ENCODE data around the gene LYRM7.

Gene LYRM7

DNA sequence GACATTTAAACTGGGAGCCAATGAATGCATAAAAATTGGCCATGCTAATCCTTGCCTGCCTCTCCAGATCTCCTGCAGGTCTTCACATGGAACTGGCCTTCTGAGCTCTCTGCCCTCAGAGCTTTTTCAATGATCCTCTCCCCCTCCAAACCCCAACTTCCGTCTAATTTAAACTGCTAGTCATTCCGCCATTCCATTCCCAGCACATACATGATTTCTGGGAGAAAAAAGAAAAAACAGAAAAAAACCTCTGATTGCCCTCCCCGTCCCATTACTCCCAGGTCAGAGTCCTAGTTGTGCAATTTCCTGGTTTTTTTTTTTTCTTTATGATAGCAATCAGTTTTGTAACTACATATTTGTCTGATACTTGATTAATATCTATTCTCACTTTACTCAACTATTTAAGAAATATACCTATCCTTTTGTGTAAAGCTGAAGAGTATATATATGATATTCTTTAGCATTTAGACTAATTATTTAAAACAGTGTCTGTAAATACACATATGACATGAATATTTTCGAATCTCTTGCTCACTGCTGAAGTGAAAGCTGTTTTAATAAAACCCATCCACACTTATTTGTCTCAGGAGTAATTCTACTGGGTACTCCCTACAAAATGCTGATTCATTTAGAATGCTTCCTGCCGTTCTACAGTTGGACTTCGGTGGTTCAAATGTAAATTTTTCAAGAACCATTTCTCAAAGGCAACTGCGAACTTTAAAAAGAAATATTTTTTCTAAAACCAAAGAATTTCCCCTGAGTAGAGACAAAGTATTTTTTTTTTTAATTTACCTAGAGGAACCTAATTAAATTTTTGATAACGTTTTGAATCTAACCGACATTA, 7.2 kb upstream of the LYRM7 start:
- peaks cover 23% of the 10 kb centered on the region for H3K36me3 ChIP-seq (ENCODE audit: insufficient read depth)
- no peaks in the 10 kb centered on the region for H3K27me3 ChIP-seq (ENCODE audit: insufficient read depth, low read depth)
- peaks cover 32% of the 10 kb centered on the region for H3K4me1 ChIP-seq (ENCODE audit: low read depth, poor library complexity, severe bottlenecking)
- TF ChIP-seq, protein P1, sequence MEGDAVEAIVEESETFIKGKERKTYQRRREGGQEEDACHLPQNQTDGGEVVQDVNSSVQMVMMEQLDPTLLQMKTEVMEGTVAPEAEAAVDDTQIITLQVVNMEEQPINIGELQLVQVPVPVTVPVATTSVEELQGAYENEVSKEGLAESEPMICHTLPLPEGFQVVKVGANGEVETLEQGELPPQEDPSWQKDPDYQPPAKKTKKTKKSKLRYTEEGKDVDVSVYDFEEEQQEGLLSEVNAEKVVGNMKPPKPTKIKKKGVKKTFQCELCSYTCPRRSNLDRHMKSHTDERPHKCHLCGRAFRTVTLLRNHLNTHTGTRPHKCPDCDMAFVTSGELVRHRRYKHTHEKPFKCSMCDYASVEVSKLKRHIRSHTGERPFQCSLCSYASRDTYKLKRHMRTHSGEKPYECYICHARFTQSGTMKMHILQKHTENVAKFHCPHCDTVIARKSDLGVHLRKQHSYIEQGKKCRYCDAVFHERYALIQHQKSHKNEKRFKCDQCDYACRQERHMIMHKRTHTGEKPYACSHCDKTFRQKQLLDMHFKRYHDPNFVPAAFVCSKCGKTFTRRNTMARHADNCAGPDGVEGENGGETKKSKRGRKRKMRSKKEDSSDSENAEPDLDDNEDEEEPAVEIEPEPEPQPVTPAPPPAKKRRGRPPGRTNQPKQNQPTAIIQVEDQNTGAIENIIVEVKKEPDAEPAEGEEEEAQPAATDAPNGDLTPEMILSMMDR (conservative IDR thresholded peaks at IDR 0.05; ENCODE audit: low read depth, low read length): no peak
- H3K9ac ChIP-seq: peak overlapping the region; percentile 94
- H2AFZ ChIP-seq (ENCODE audit: low read depth): no peak overlapping the region
- H4K20me1 ChIP-seq (ENCODE audit: insufficient read depth): 0 out of 2 replicates have a peak, but pooled peaks cover 5% of the 10 kb centered on the region
- H3K79me2 ChIP-seq (ENCODE audit: insufficient read depth, low read depth): peaks cover 64% of the 10 kb centered on the region
- peak overlapping the region; percentile 93 for H3K27ac ChIP-seq
- H3K4me3 ChIP-seq (IDR thresholded peaks at IDR 0.05; ENCODE audit: insufficient read depth, low read depth, low read length): no peak overlapping the region
- H3K4me2 ChIP-seq: peak overlapping the region; percentile 80

GRCh38 chr5:131164191-131165118, 6.3 kb upstream of the LYRM7 start:
- Histone ChIP-seq H3K4me2 (peak overlapping the region; percentile 80), H4K20me1 (ENCODE audit: insufficient read depth) (0 out of 2 replicates have a peak, but pooled peaks cover 1% of the 10 kb centered on the region), H3K27ac (peak overlapping the region; percentile 93), H3K4me3 (IDR thresholded peaks at IDR 0.05; ENCODE audit: insufficient read depth, low read depth, low read length) (no peak overlapping the region), H3K36me3 (ENCODE audit: insufficient read depth) (peaks cover 23% of the 10 kb centered on the region), H3K9ac (peak overlapping the region; percentile 94), H3K79me2 (ENCODE audit: insufficient read depth, low read depth) (peaks cover 56% of the 10 kb centered on the region), H2AFZ (ENCODE audit: low read depth) (peak overlapping the region; percentile 72), H3K4me1 (ENCODE audit: low read depth, poor library complexity, severe bottlenecking) (peaks cover 32% of the 10 kb centered on the region), H3K27me3 (ENCODE audit: insufficient read depth, low read depth) (no peaks in the 10 kb centered on the region)
- TF ChIP-seq, protein P1 (conservative IDR thresholded peaks at IDR 0.05; ENCODE audit: low read depth, low read length): no peak

GRCh38 chr5:131165119-131165727, 5.5 kb upstream of the LYRM7 start, which contains the start of gene HINT1:
Gene HINT1, minus strand, starts transcription at chr5:131165256. Its CDS starts 51 bp downstream, at chr5:131165205.
- TF ChIP-seq, protein P1 (conservative IDR thresholded peaks at IDR 0.05; ENCODE audit: low read depth, low read length): 0 out of 2 replicates have a peak, but pooled peaks have one; percentile 15
- Histone ChIP-seq H3K9ac (peak within 1 kb of the TSS; percentile 94), H3K4me3 (IDR thresholded peaks at IDR 0.05; ENCODE audit: insufficient read depth, low read depth, low read length) (no peak within 1 kb of the TSS), H4K20me1 (ENCODE audit: insufficient read depth) (no peaks in the 10 kb centered on the region), H3K27ac (peak within 1 kb of the TSS; percentile 93), H3K4me1 (ENCODE audit: low read depth, poor library complexity, severe bottlenecking) (peaks cover 36% of the 10 kb centered on the region), H3K27me3 (ENCODE audit: insufficient read depth, low read depth) (no peaks in the 10 kb centered on the region), H3K79me2 (ENCODE audit: insufficient read depth, low read depth) (peaks cover 48% of the 10 kb centered on the region), H3K36me3 (ENCODE audit: insufficient read depth) (peaks cover 18% of the 10 kb centered on the region), H3K4me2 (peak within 1 kb of the TSS; percentile 80), H2AFZ (ENCODE audit: low read depth) (peak within 1 kb of the TSS; percentile 72)

- Histone ChIP-seq H3K27ac (no peak overlapping the region), H3K4me2 (no peak overlapping the region), H3K4me3 (IDR thresholded peaks at IDR 0.05; ENCODE audit: insufficient read depth, low read depth, low read length) (no peak overlapping the region), H4K20me1 (ENCODE audit: insufficient read depth) (no peaks in the 10 kb centered on the region), H3K4me1 (ENCODE audit: low read depth, poor library complexity, severe bottlenecking) (peaks cover 36% of the 10 kb centered on the region), H3K36me3 (ENCODE audit: insufficient read depth) (no peaks in the 10 kb centered on the region), H2AFZ (ENCODE audit: low read depth) (no peak overlapping the region), H3K27me3 (ENCODE audit: insufficient read depth, low read depth) (no peaks in the 10 kb centered on the region), H3K9ac (no peak overlapping the region), H3K79me2 (ENCODE audit: insufficient read depth, low read depth) (peaks cover 33% of the 10 kb centered on the region)
- TF ChIP-seq, protein P1 (conservative IDR thresholded peaks at IDR 0.05; ENCODE audit: low read depth, low read length): no peak
Observed at GRCh38 chr5:131167615-131168014, 3.1 kb upstream of the LYRM7 start.
